HG03066 (cell line): Measurements from ENCODE around the gene KIRREL3.

ENCODE experiments used
- ATAC-seq: cut with Tn5 transposase; IDR thresholded peaks from one replicate; pipeline ENCODE4 v1.9.1; 2021; ENCODE audit warnings: low read depth; ENCODE audit not compliant: unreplicated experiment

The KIRREL3 gene

DNA sequence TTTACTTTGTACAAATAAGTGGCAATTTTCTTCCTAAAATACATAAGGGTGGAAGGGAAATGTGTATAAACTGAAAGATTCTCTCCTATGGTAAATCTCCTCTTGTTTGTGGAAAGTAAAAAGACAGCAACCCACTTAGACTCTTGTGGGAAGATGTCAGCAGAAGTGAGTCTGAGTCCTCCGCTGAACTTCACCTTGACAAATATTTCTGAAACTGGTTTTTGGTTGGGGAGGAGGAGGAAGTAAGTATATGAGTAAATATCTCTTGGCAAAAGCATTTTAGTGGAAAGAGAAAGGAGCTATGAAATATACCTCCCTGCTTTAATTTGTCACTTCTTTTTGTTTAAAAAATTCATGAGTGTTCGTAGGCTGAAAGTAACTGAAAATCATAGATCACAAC lies 196.2 kb downstream of the KIRREL3 start:
- no peak for ATAC-seq

DNA sequence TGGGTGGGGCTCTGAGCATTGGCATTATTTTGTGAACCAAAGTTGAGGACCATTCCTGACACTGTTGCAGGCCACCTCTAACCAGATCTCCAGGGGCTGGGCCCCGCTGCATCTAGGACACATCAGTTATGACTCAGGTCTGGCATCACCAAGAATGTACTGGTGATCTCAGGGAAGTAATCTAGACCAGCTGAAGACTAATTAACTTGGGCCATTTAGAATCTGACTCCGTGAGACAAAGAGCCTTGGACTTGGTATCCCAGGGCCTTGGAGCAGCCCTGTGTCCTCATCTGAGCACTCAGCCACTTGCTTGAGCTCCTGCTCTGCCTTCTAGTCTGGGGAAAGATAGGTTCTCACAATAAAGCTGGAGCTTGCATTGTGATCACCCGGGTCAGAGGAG lies 200.6 kb downstream of the KIRREL3 start:
- no peak for ATAC-seq

DNA sequence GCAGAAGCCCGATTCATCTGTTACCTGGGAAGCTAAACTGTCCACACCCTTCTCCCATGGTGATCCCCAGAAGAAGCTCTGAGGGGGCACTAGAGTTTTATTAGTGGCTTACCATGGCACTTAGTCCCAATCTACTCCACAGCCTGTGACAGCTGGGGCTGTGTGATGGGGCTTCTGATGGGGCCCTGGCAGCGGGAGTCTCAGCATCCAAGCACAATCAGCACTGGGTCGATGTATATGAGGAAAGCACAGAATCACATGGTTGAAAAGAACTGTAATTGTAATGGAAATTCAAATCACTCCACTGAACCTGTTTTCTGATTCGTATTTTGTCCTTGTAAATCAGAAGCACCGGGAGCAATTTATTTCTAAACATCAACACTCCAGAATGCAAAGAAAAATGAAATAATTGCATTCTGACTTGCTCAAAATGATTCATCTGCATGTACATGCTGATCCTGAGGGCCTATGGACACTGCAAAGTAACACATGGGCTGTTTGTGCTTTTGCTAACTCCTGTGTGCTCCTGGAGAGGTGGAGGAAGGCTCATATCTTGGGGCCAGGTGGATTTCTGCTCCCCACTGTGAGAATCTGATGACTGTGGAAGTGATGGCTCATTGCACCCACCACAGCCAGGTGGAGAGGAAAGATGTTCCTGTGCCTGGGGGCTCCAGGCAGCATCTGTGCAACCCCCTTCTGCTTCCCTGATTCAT lies 203.0 kb downstream of the KIRREL3 start:
- no peak for ATAC-seq

DNA sequence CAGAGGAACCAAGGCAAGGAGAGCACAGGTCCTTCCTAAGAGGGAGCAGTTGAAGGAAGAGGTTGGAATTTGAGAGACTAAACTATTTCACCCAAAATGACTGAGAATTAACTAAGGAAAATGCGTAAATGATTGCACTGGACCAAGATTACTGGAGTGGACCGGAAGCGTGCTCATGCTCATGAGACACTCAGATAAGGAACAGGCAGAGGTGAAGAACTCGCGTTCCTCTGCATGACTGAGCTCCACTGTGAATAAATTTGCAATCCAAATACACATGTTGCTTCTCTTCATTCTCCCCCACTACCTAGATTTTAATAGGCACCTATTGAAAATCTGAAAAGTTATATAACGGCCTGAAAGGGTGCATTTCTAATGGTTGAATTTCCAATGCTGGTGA lies 207.0 kb downstream of the KIRREL3 start:
- ATAC-seq, result no peak

DNA sequence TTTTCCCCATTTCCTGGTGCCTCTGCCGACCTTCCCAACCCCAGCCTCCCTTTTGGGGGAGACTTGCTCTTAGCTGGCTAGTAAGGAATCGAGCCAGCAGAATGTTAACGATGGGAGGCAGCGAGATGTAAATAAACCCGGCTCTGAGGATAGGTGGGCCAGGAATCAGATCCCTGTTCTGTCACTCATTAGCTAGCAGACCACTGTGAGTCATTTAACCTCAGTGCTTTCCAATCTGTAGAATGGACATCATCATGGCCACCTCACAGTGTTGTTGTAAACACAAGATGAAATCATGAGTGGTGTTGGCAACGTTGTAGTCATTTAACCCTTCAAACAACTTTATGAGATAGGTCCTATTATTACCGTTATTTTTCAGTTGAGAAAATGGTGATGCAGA lies 208.6 kb downstream of the KIRREL3 start:
- no peak for ATAC-seq

DNA sequence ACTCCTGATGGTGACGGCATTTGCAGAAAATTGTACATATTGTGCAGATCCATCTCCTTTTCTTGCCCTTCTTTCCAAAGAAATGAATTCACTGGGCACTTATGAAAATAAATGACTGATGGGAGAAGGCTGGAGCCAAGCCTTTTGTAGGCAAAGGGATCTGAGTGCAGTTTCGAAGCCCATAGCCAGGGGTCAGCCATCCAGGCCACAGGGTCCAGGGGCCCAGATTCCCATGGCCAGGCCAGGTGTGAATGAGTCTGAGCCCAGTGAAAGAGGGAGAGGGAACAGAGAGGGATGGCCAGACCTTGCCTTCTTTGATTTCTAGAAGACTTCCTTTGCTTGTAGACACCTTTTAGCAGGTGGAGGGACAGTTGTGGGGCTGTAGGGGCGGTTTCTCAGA lies 209.1 kb downstream of the KIRREL3 start:
- ATAC-seq, result no peak

DNA sequence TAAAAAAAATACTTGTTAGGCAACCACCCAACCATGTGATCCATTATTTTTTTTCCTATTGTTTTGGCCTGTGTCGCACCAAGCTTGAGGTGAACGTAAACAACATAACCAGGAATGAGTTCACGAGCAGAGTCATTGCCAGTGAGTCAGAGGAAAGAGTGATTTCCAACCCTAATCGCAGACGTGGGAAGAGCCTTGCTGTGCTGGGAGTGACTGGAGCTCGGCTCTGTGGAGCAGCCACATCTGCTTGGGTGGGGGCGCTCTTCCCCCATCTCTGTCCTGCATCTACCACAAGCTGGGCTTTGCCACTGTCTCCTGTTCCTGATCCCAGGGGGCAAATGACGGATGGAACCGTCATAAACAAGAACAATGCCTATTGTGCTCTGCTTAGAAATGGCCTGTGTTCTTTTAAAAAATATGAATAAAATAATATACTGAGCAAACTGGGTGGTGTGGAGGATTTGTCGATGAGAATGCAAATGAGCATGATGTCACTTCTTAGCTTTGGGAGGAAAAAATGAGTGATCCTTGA lies 210.0 kb downstream of the KIRREL3 start:
- no peak for ATAC-seq

DNA sequence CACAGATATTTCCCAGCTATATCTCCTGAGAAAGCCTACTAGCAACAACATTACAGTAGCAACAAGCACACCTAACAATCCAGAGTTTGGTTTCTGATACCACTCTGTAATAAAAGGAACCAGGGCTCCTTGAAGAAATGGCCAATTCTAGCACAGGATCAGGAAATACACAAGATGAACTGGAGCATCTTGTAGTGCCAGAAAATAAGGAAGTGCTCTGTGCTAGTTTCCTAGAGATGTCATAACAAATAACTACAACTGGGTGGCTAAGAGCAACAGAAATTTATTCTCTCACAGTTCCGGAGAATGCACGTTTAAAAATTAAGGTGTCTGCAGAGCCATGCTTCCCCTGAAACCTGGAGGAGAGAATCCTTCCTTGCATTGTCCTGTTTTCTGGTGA lies 217.8 kb downstream of the KIRREL3 start:
- ATAC-seq, result no peak

DNA sequence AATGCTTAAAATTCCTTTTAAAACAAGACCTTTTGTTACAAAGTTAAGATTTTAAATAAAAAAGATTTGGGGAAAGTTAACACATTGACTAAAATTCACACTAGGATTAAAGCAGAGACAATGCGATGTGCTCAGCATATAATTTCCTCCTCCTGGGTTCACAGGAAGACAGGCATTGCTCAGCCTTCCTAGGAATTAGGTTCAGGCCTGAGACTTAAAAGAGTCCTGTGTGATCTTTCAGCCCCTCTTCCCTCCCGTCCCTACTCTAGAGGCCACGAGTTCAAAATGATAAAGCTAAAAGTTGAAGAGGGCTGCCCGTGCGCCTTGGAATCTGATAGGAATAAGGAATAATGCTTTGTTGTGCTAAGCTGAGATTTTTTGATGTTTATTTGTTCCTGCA lies 218.6 kb downstream of the KIRREL3 start:
- ATAC-seq, result no peak

DNA sequence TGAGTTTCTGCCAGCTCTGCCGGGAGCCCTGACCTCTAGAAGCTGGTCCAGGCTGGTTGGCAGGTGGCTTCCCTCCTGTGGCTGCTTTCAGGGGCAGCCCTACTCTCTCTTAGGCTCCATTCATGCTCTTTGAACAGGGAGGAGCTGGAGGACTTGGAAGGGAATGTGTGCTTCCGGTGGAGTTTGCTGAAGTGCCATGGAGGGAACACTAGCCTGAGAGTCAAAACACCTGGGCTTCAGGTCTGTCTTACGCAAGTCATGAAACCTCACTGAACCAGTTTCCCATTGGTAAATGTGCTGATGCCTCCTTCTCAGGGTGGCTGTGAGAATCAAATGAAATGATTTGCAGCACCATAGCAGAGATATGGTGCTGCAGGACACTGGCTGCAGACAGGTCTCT lies 224.5 kb downstream of the KIRREL3 start:
- no peak for ATAC-seq

DNA sequence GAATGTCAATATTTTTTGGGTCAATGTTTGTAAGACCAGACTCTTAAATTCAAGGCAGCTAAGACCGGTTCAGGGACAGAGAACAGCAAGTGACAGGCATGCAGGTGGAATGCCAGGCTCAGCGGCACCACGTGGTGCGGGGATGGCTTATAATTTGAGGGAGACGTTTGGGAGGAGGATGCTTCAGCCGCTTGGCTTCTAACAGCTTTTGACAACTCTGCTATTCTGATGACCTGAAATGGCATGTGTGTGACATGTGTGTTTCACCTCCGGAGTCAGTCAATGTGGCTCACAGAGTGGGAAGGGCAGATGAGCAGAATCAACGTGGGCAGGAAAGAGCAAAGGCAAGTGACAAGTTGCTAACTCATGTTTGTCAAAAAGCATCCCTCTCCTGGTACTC lies 228.3 kb downstream of the KIRREL3 start:
- no peak for ATAC-seq

DNA sequence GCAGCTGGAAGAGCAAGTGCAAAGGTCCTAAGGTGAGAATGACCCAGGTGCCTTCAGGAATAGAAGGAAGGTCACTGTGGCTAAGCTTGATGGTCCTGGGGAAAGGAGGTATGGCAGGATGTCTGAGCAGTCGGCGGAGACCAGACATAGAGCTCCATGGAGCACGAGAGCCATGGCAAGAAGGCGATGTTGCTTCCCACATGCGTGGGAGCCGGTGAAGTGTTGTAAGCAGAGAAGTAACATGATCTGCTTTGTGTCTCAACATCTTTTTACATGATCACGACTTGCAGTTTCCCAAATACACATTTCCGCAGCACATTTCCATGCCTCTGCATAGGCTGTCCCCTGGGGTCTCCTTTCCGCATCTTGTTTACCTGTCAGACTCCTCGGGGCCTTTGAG lies 231.9 kb downstream of the KIRREL3 start:
- no peak for ATAC-seq

DNA sequence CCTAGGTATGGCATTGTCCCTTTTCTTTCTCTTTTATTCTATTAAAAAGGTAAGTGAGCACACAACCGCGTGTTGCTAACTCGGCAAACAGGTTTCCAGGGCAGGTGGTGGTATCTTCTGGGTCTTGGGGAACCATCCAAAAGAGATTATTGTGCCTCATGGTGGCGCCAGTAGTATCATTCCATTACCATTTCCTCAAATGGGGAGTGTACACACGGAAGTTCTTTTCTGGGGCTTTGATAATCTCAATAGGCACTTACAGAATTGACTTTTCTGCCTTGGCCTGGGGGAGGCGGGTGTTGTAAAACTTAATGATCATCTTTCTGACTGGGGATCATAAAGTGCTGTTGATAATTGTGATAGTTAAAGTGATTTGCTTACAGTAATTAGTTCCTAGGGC lies 234.1 kb downstream of the KIRREL3 start:
- ATAC-seq, result no peak

DNA sequence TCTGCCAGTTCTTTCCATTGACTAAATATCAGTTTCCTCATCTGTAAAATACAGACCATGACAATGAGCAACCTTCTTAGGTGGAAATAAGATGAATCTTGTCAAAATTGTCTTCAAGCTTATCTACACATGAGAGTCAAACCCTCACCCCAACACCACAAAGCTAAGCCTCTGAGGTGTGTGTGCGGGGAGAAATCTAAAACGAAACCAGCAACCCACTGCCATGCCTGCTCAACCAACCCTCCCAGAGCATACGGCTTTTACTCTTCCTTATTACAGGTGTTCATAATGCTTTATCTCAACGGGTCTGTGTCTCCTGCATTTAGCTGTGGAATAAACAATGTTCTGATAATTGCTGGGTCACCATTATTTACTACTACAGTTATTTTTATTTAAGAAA lies 235.4 kb downstream of the KIRREL3 start:
- no peak for ATAC-seq

DNA sequence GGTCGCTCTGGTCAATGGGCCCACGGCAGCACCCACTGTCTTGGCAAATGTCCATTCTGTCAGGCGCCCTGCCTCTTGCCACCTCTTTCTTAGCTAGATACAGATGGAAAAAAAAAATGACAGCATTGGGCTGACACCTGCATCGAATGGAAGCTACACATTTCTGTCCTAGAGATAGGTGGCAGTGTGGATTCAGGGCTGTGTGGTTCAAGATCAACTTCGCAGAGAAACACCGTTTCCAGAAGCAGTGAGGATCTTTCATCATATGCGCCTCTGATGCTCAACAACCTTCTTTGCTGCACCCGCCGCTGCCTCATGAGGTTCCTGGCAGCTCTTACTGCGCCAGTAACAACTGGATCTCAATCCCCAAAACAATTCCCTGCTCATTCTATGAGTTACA lies 236.3 kb downstream of the KIRREL3 start:
- no peak for ATAC-seq

DNA sequence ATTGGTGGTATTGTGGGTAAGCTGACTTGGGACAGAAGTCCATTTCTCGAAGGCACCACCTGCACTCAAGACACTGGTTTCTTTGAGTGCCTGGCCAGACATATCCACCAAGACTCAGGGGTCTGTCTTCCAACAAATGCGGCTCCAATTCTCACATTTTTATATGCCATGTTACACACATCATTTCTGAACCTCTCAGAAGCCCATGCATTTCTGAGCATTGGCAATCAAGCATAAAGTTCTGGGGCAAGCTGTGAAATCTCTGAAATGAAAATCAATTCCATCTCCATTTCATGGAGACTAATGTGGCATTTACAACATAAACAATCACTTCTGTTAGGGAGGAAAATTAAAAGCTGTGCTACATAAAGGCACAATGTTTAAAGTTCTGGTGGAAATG lies 243.7 kb downstream of the KIRREL3 start:
- no peak for ATAC-seq

DNA sequence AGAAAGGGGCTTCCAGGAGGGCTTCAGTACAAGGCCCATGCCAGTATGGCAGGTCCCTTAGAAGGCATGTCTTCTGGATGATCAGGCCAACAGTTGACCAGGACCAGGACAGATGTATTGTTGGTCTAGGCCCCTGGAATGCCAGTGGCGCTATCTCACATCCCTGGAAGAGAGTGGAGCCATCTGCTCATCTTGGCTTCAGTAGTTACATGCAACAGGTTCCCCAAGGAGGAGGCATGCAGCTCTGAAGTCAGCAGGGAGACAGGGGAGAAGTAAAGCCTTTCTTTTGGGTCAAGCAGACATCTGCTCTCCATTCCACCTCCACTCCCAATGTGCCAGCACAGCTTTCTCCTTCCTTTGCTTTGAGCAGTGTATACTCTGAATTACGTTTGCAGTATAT lies 244.1 kb downstream of the KIRREL3 start:
- ATAC-seq, result no peak

DNA sequence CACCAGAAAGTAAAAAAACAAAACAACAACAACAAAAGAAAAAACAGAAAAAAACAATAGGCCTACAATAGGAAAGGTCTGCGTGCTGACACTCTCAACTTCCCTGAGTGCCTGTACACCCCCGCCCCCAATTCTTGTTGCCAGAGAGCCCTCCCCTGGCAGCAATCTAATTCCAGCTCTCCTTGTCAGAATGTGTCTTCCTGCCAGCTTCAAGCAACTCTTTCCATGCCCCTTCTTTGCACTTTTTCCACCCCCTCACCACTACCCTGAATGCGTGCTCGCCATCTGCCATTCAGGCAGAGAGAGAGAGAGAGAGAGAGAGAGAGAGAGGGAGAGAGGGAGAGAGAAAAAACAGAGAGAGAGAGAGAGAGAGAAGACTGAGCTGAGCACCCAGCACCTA lies 245.0 kb downstream of the KIRREL3 start:
- no peak for ATAC-seq

DNA sequence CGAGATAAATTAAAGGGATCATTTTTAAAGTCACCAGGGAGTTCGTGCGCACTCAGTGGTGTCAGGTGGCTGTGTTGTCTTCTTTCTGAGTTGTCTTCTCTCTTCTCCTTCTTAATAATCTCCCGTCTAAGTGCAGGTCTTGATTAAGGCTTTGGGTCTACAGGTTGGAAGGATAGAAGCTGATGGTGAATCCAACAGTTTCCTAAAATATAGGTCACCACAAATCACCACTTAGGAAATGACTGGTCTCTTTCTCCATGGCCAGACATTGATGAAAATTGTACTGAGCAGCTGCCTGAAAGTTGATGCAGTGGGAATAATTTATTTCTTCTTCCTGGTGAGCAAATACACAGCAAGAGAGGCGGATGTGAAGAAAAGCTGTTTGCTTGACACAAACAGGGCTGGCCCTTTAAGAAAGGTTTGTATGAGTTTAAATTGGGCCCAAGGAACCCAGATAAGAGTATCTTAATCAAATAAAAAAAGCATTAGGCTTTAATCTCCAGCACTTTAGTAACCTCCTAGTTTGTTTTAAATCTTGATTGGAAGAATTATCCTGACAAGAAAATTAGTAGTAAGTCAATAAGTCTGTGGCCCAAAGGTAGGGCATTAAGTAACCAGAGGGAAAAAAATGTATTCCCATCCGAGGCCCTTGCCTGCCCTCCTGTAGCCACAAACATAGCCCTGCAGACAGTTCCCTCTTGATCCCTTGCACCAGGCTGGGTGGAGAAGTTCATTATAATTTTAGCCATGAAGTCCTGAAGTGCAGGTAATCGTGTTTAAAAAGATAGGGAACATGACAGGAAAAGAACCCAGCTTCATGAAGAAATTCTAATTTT lies 245.8 kb downstream of the KIRREL3 start:
- ATAC-seq, result no peak

DNA sequence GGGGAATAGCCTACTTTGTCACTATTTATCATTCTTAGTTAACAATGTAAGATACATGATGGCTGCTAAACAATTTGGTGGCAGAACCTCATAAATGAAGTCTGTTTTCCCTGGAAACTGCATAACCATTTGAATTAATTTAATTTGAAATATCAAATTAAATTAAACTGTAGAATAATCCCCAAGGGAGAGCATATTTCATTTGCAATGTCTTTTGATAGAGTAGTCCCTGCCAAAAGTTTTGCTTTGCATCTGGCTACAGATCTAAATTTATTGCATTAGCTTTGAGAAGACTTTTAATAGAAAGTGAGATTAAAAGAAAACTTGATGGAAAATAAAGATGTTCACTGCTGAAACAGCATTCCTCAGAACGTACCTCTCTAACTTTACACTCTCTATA lies 246.6 kb downstream of the KIRREL3 start:
- ATAC-seq, result no peak

DNA sequence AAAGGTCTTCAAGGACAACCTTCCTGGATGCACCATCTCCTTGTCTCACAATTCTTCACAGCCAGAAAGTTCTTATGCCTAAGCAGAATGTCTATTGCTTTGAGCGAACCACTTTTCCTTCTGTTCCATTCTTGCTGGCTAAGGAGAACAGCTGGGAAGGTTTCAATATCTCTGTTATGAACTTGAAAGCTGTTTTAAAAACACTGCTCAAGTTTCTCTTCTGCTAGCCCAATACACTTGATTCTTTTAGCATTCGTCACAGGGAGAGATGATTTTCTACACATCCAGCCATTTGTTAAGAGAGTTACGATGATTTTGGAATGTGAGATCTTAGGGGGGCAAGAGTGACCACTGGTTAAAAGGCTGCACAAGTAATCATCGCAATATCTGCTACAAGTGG lies 249.3 kb downstream of the KIRREL3 start:
- no peak for ATAC-seq

DNA sequence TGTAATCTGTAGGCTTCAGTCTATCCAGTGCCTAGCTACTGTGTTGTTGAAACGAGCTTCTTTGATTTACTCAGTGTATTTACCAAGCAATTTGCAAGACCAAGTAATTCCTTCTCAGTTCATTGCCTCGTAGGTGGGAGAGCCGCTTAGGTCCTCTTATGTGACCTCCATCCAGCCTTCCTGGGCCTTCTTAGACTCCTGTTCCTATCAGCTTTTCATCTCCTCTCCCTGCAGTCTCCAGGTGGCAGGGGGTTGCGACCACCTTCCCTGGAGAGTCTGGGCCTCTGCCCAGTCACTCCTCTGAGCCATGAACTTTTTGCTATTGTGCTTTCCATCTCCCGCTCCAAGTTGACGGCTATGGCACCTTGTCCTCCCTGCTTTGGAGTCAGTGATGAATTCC lies 251.8 kb downstream of the KIRREL3 start:
- ATAC-seq, result no peak
